Measurements from ENCODE around the gene RECQL5. TPM values are rescaled to one million over a fixed set of nuclear protein-coding genes. Genes with fewer than 3 reads are reported as not detected.

The RECQL5 gene
- polyA plus RNA-seq, 1 experiment: 9.3 TPM

GRCh38 chr17:75589919-75590303 lies 77.0 kb downstream of the RECQL5 start:
- ChIA-PET POLR2A (interaction anchor here (0.5 kb wide), 1 partner anchor 57 kb away, joined by 4 read pairs; no protein-coding TSS in a partner anchor), CTCF (interaction anchor here (0.7 to 1.1 kb wide), 3 partner anchors 11 to 160 kb away, joined by 3 to 5 read pairs (median 4); no protein-coding TSS in a partner anchor)
- no peak for TF ChIP-seq CTCF (IDR thresholded peaks at IDR 0.05; ENCODE audit: low read depth, low read length)
- no peak overlapping the region for H3K27ac ChIP-seq (ENCODE audit: low read depth, low read length)
- no peak for DNase-seq (ENCODE audit: low read depth, low spot score)
- peak overlapping the region; percentile 66; the same call in 1 of the 2 replicates for H3K4me3 ChIP-seq (ENCODE audit: low read depth, low read length)
- peaks cover 4% of the 10 kb centered on the region for H3K9me3 ChIP-seq (ENCODE audit: control insufficient read depth, insufficient read depth, low read length)
- H3K27me3 ChIP-seq (ENCODE audit: control insufficient read depth, insufficient read depth, low read length): peaks cover 29% of the 10 kb centered on the region

- CTCF ChIA-PET: interaction anchor here (1.1 to 1.3 kb wide), 2 partner anchors 44 to 73 kb away, joined by 3 to 5 read pairs; partner anchors contain the start of genes SMIM5 and TSEN54
- peak; percentile 21; the same call in 1 of the 2 replicates for TF ChIP-seq CTCF (IDR thresholded peaks at IDR 0.05; ENCODE audit: low read depth, low read length)
- H3K4me3 ChIP-seq (ENCODE audit: low read depth, low read length): peak overlapping the region; percentile 66
- POLR2A ChIA-PET: no interaction called here
- peaks cover 4% of the 10 kb centered on the region for H3K9me3 ChIP-seq (ENCODE audit: control insufficient read depth, insufficient read depth, low read length)
- H3K27ac ChIP-seq (ENCODE audit: low read depth, low read length): no peak overlapping the region
- DNase-seq (ENCODE audit: low read depth, low spot score): peak; percentile 48
- peaks cover 31% of the 10 kb centered on the region for H3K27me3 ChIP-seq (ENCODE audit: control insufficient read depth, insufficient read depth, low read length)
Observed at GRCh38 chr17:75589012-75589918, 77.7 kb downstream of the RECQL5 start.

GRCh38 chr17:75588596-75589011 lies 78.3 kb downstream of the RECQL5 start:
- peaks cover 32% of the 10 kb centered on the region for H3K27me3 ChIP-seq (ENCODE audit: control insufficient read depth, insufficient read depth, low read length)
- ChIA-PET POLR2A (no interaction called here), CTCF (interaction anchor here (0.9 to 1.3 kb wide), 4 partner anchors 8 to 72 kb away, joined by 3 to 5 read pairs (median 3); partner anchors contain the start of genes SMIM5 and TSEN54)
- H3K4me3 ChIP-seq (ENCODE audit: low read depth, low read length): peak overlapping the region; percentile 13; the same call in 1 of the 2 replicates
- peaks cover 4% of the 10 kb centered on the region for H3K9me3 ChIP-seq (ENCODE audit: control insufficient read depth, insufficient read depth, low read length)
- no peak for DNase-seq (ENCODE audit: low read depth, low spot score)
- TF ChIP-seq CTCF (IDR thresholded peaks at IDR 0.05; ENCODE audit: low read depth, low read length): no peak
- H3K27ac ChIP-seq (ENCODE audit: low read depth, low read length): no peak overlapping the region

- ChIA-PET POLR2A (no interaction called here), CTCF (interaction anchor here (0.9 to 1.3 kb wide), 4 partner anchors 8 to 71 kb away, joined by 3 to 5 read pairs (median 3); partner anchors contain the start of genes SMIM5 and TSEN54)
- Histone ChIP-seq H3K9me3 (ENCODE audit: control insufficient read depth, insufficient read depth, low read length) (peaks cover 4% of the 10 kb centered on the region), H3K4me3 (ENCODE audit: low read depth, low read length) (peak within 1 kb of the TSS; percentile 13; the same call in 1 of the 2 replicates), H3K27ac (ENCODE audit: low read depth, low read length) (no peak within 1 kb of the TSS), H3K27me3 (ENCODE audit: control insufficient read depth, insufficient read depth, low read length) (peaks cover 32% of the 10 kb centered on the region)
- DNase-seq (ENCODE audit: low read depth, low spot score): no peak
- 0 out of 2 replicates have a peak, but pooled peaks have one; percentile 4 for TF ChIP-seq CTCF (IDR thresholded peaks at IDR 0.05; ENCODE audit: low read depth, low read length)
Observed at GRCh38 chr17:75587675-75588595, 79.0 kb downstream of the RECQL5 start, which contains the start of gene MYO15B. TSS of gene MYO15B (plus strand) at chr17:75587800. CDS start at chr17:75588058, 258 bp downstream.
